ENCODE measurements around the gene VPS72.

Gene VPS72

DNA sequence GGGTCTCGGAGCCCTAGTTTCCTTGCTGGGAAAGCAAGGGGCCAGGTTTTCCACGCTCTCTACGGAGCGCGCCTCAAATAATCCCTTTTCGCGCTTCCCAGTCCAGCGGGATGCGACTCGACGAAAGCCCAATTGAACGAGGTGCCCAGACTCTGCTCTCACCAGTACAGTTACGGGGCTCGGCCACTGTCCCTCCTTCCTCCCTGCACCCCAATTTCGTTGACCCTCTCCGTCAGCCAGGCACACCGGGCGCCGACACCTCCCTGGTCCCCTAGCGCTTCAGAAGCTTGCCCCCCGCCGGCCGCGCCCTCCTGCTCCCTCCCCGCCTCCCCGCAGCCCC, 44.0 kb downstream of the VPS72 start:
- H3K9me3 ChIP-seq (ENCODE audit: control insufficient read depth in 1 of 2, low read length in 2 of 2), result no peaks in the 10 kb centered on the region
- peaks cover 0 to 6% of the 10 kb centered on the region in 2 donors for H3K27me3 ChIP-seq (ENCODE audit: control insufficient read depth in 1 of 2, insufficient read depth in 2 of 2, low read length in 2 of 2)
- H3K9ac ChIP-seq (ENCODE audit: low read depth in 1 of 2, low read length in 2 of 2), result peak overlapping the region; percentile 65 to 73
- peak overlapping the region; percentile 72 to 90 for H3K4me3 ChIP-seq (ENCODE audit: low read depth in 1 of 2, low read length in 2 of 2)
- no peak overlapping the region for H3K27ac ChIP-seq (ENCODE audit: low read depth, low read length)
- peaks cover 7 to 18% of the 10 kb centered on the region in 2 donors for H3K4me1 ChIP-seq (ENCODE audit: control insufficient read depth in 1 of 2, insufficient read depth in 2 of 2, low read length in 2 of 2)
- H3K36me3 ChIP-seq (ENCODE audit: control insufficient read depth in 1 of 2, insufficient read depth in 2 of 2, low read length in 2 of 2), result no peaks in the 10 kb centered on the region

- Histone ChIP-seq H3K36me3 (ENCODE audit: control insufficient read depth in 1 of 2, insufficient read depth in 2 of 2, low read length in 2 of 2) (no peaks in the 10 kb centered on the region), H3K9me3 (ENCODE audit: control insufficient read depth in 1 of 2, low read length in 2 of 2) (no peaks in the 10 kb centered on the region), H3K27me3 (ENCODE audit: control insufficient read depth in 1 of 2, insufficient read depth in 2 of 2, low read length in 2 of 2) (peaks cover 0 to 6% of the 10 kb centered on the region in 2 donors), H3K4me3 (ENCODE audit: low read depth in 1 of 2, low read length in 2 of 2) (peak overlapping the region; percentile 72 to 90), H3K4me1 (ENCODE audit: control insufficient read depth in 1 of 2, insufficient read depth in 2 of 2, low read length in 2 of 2) (peaks cover 7 to 18% of the 10 kb centered on the region in 2 donors), H3K27ac (ENCODE audit: low read depth, low read length) (no peak overlapping the region), H3K9ac (ENCODE audit: low read depth in 1 of 2, low read length in 2 of 2) (peak overlapping the region; percentile 65 to 73)
These were observed 44.5 kb downstream of the VPS72 start for GRCh38 chr1:151145304-151146071.

GRCh38 chr1:151144474-151145303, 45.3 kb downstream of the VPS72 start:
- Histone ChIP-seq H3K4me3 (ENCODE audit: low read depth in 1 of 2, low read length in 2 of 2) (peak overlapping the region; percentile 72 to 90), H3K9me3 (ENCODE audit: control insufficient read depth in 1 of 2, low read length in 2 of 2) (no peaks in the 10 kb centered on the region), H3K9ac (ENCODE audit: low read depth in 1 of 2, low read length in 2 of 2) (no peak overlapping the region), H3K27ac (ENCODE audit: low read depth, low read length) (no peak overlapping the region), H3K27me3 (ENCODE audit: control insufficient read depth in 1 of 2, insufficient read depth in 2 of 2, low read length in 2 of 2) (peaks cover 0 to 6% of the 10 kb centered on the region in 2 donors), H3K4me1 (ENCODE audit: control insufficient read depth in 1 of 2, insufficient read depth in 2 of 2, low read length in 2 of 2) (peaks cover 7 to 18% of the 10 kb centered on the region in 2 donors), H3K36me3 (ENCODE audit: control insufficient read depth in 1 of 2, insufficient read depth in 2 of 2, low read length in 2 of 2) (no peaks in the 10 kb centered on the region)

GRCh38 chr1:151143986-151144385, 46.0 kb downstream of the VPS72 start:
- no peak overlapping the region for H3K27ac ChIP-seq (ENCODE audit: low read depth, low read length)

DNA sequence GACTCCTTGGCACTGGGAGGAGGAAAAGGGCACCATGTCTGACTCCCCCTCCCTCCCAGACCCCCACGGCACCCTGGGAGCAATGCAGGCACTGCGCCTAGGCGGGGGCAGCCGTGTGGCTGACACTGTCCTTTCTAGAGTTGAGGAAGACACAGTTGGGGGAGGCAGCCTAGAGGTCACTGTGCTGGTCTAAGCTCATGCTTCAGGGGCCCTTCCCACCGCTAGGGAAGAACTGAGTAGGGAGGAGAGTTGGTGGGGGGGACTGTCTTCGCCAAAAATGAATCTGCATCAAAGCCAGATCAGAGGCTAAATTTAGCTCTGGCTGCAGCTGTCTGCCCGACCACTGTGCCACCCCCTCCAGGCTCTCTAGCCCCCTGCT, 47.0 kb downstream of the VPS72 start:
- H3K4me1 ChIP-seq (ENCODE audit: control insufficient read depth in 1 of 2, insufficient read depth in 2 of 2, low read length in 2 of 2), result peaks cover 7 to 18% of the 10 kb centered on the region in 2 donors
- no peak overlapping the region for H3K27ac ChIP-seq (ENCODE audit: low read depth, low read length)
- peaks cover 0 to 6% of the 10 kb centered on the region in 2 donors for H3K27me3 ChIP-seq (ENCODE audit: control insufficient read depth in 1 of 2, insufficient read depth in 2 of 2, low read length in 2 of 2)
- no peak overlapping the region for H3K9ac ChIP-seq (ENCODE audit: low read depth in 1 of 2, low read length in 2 of 2)
- H3K36me3 ChIP-seq (ENCODE audit: control insufficient read depth in 1 of 2, insufficient read depth in 2 of 2, low read length in 2 of 2), result peaks cover 0 to 2% of the 10 kb centered on the region in 2 donors
- no peaks in the 10 kb centered on the region for H3K9me3 ChIP-seq (ENCODE audit: control insufficient read depth in 1 of 2, low read length in 2 of 2)
- H3K4me3 ChIP-seq (ENCODE audit: low read depth in 1 of 2, low read length in 2 of 2), result no peak overlapping the region

More at GRCh38 chr1:151143986-151144385, 46.0 kb downstream of the VPS72 start:
- H3K4me1 ChIP-seq (ENCODE audit: control insufficient read depth in 1 of 2, insufficient read depth in 2 of 2, low read length in 2 of 2), result peaks cover 7 to 18% of the 10 kb centered on the region in 2 donors
- H3K4me3 ChIP-seq (ENCODE audit: low read depth in 1 of 2, low read length in 2 of 2), result no peak overlapping the region
- no peak overlapping the region for H3K9ac ChIP-seq (ENCODE audit: low read depth in 1 of 2, low read length in 2 of 2)
- peaks cover 0 to 6% of the 10 kb centered on the region in 2 donors for H3K27me3 ChIP-seq (ENCODE audit: control insufficient read depth in 1 of 2, insufficient read depth in 2 of 2, low read length in 2 of 2)
- no peaks in the 10 kb centered on the region for H3K36me3 ChIP-seq (ENCODE audit: control insufficient read depth in 1 of 2, insufficient read depth in 2 of 2, low read length in 2 of 2)
- no peaks in the 10 kb centered on the region for H3K9me3 ChIP-seq (ENCODE audit: control insufficient read depth in 1 of 2, low read length in 2 of 2)

- Histone ChIP-seq H3K4me1 (ENCODE audit: control insufficient read depth in 1 of 2, insufficient read depth in 2 of 2, low read length in 2 of 2) (peaks cover 7 to 18% of the 10 kb centered on the region in 2 donors), H3K36me3 (ENCODE audit: control insufficient read depth in 1 of 2, insufficient read depth in 2 of 2, low read length in 2 of 2) (peaks cover 0 to 5% of the 10 kb centered on the region in 2 donors), H3K27ac (ENCODE audit: low read depth, low read length) (no peak overlapping the region), H3K9me3 (ENCODE audit: control insufficient read depth in 1 of 2, low read length in 2 of 2) (no peaks in the 10 kb centered on the region), H3K4me3 (ENCODE audit: low read depth in 1 of 2, low read length in 2 of 2) (no peak overlapping the region), H3K27me3 (ENCODE audit: control insufficient read depth in 1 of 2, insufficient read depth in 2 of 2, low read length in 2 of 2) (peaks cover 0 to 6% of the 10 kb centered on the region in 2 donors), H3K9ac (ENCODE audit: low read depth in 1 of 2, low read length in 2 of 2) (no peak overlapping the region)
These were observed 47.5 kb downstream of the VPS72 start for GRCh38 chr1:151142411-151143056.

DNA sequence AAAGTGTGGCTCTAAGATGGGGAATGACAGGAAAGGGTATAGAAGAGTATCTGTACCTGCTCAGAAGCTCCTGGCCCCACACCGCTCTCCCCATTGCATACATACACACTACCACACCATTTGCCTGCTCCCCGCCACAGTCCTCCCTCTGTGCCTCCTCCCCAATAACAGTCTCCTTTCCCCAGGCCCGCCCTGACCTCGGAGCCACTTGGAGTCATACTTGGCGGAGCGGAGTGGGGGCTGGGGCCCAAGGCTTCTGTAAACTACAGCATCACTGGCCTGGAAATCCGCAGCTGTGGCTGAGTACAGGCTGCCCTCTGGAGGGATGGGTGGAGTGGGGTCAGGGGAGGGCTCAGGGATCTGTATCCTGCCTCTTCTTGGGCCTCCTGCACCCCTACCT, 52.2 kb downstream of the VPS72 start:
- Histone ChIP-seq H3K9me3 (ENCODE audit: control insufficient read depth in 1 of 2, low read length in 2 of 2) (no peaks in the 10 kb centered on the region), H3K9ac (ENCODE audit: low read depth in 1 of 2, low read length in 2 of 2) (no peak overlapping the region), H3K27me3 (ENCODE audit: control insufficient read depth in 1 of 2, insufficient read depth in 2 of 2, low read length in 2 of 2) (no peaks in the 10 kb centered on the region), H3K27ac (ENCODE audit: low read depth, low read length) (no peak overlapping the region), H3K4me3 (ENCODE audit: low read depth in 1 of 2, low read length in 2 of 2) (no peak overlapping the region), H3K4me1 (ENCODE audit: control insufficient read depth in 1 of 2, insufficient read depth in 2 of 2, low read length in 2 of 2) (no peaks in the 10 kb centered on the region), H3K36me3 (ENCODE audit: control insufficient read depth in 1 of 2, insufficient read depth in 2 of 2, low read length in 2 of 2) (peaks cover 0 to 11% of the 10 kb centered on the region in 2 donors)

DNA sequence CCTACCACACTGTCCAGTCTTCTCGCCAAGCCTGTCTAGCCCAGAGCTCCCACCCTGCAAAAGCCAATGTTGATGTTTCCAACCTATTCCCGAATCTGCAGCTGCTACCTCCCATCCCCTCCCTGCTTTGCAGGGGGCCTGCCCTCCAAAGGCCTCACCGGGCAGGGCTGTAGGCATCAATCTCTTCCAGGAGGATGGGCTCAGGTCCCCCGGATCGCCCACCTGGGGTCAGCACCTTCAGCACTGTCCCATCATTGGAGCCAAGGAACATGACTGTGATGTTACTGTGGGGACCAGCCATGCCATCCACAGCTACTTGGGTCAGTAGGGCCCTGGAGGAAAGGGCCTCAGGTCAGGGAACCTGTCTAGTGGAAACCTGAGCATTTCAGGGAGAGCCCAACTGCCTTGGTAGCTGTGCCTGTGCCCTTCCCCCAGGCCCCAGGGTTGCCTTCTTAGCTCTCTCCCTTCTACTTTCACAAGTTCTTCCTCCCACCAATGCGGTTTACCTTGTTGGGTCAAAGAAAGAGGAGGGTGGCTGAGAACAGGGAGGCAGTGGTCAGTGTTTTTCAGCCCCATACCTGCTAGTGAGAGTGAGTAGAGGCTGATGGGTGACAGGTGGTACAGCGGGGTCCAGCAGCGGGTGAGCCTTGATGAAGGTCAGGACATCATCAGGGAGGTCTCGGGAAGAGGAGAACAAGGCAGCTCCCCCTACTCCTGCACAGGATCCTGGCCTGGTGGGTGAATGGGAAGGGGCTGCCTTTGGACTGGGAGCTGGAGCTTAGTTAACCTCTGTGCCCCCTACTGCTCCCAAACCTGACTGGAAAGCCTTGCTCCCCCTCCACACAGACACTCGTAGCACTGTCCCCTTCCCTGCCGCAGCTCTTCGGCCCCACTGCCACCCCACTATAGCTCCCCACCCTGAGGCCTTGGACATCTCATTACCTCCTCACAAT, 54.3 kb downstream of the VPS72 start:
- Histone ChIP-seq H3K36me3 (ENCODE audit: control insufficient read depth in 1 of 2, insufficient read depth in 2 of 2, low read length in 2 of 2) (peaks cover 0 to 11% of the 10 kb centered on the region in 2 donors), H3K27ac (ENCODE audit: low read depth, low read length) (no peak overlapping the region), H3K4me1 (ENCODE audit: control insufficient read depth in 1 of 2, insufficient read depth in 2 of 2, low read length in 2 of 2) (peaks cover 5 to 14% of the 10 kb centered on the region in 2 donors)

GRCh38 chr1:151134991-151135390, 55.0 kb downstream of the VPS72 start:
- Histone ChIP-seq H3K9me3 (ENCODE audit: control insufficient read depth in 1 of 2, low read length in 2 of 2) (no peaks in the 10 kb centered on the region), H3K36me3 (ENCODE audit: control insufficient read depth in 1 of 2, insufficient read depth in 2 of 2, low read length in 2 of 2) (peaks cover 0 to 11% of the 10 kb centered on the region in 2 donors), H3K4me3 (ENCODE audit: low read depth in 1 of 2, low read length in 2 of 2) (no peak overlapping the region), H3K9ac (ENCODE audit: low read depth in 1 of 2, low read length in 2 of 2) (no peak overlapping the region), H3K27me3 (ENCODE audit: control insufficient read depth in 1 of 2, insufficient read depth in 2 of 2, low read length in 2 of 2) (no peaks in the 10 kb centered on the region), H3K4me1 (ENCODE audit: control insufficient read depth in 1 of 2, insufficient read depth in 2 of 2, low read length in 2 of 2) (peaks cover 7 to 14% of the 10 kb centered on the region in 2 donors), H3K27ac (ENCODE audit: low read depth, low read length) (no peak overlapping the region)

More for the DNA sequence above, 54.3 kb downstream of the VPS72 start:
- Histone ChIP-seq H3K9me3 (ENCODE audit: control insufficient read depth in 1 of 2, low read length in 2 of 2) (no peaks in the 10 kb centered on the region), H3K27me3 (ENCODE audit: control insufficient read depth in 1 of 2, insufficient read depth in 2 of 2, low read length in 2 of 2) (no peaks in the 10 kb centered on the region), H3K9ac (ENCODE audit: low read depth in 1 of 2, low read length in 2 of 2) (no peak overlapping the region), H3K4me3 (ENCODE audit: low read depth in 1 of 2, low read length in 2 of 2) (no peak overlapping the region)

Measured in duodenal mucosa (tissue), 2 donors.